Left kidney (tissue), 2 donors: ENCODE data around the gene TIFAB. TPM values are rescaled to one million over a fixed set of nuclear protein-coding genes. Genes with fewer than 3 reads are reported as not detected.

Source experiments
- DNase-seq: peaks from one replicate; pipeline ENCODE4 v3.0.0-alpha.2; 2013
- polyA plus RNA-seq: library from polyadenylated mRNA; unstranded; fragments of 120-200 nt; gene quantifications from one replicate; pipeline ENCODE4 v1.2.1, GENCODE V29; 2013; ENCODE audit not compliant: insufficient read length

Gene TIFAB
- polyA plus RNA-seq, 1 donor, result 0.08 TPM

DNA sequence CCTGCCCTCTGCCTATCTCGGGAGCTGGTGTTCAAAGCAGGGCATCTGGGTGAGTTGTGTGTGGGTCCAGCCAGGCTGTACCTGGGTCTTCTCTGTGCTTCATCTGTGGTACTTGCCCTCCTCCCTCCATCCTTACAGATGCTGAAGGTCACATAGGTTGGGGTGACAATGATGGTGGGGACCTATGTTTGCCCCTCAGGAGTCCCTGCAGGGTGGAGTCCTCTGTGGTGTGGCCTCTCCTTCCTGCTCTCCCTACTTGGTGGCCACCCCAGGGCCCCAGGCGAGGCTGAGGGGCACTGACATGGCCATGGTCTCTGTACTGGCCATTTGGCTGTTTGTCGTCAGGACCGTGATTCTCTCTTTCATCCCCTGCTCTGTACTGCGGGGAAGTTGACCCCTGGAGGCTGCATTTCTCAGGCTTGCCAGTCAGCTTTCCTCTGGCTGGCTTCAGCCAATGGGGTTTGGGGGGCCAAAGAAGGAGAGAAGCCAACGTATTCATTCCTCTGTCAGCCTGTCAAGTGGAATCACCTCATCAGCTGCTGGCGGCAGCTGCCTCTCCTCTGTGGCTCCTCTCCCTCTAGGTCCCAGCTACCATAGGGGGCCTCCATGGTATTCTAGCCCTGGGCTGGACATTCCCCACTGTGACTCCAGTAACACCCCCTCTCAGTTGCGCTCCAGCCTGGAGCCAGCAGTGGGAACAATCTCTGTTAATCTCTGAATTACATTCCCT, 9.6 kb downstream of the TIFAB start:
- no peak for DNase-seq

DNA sequence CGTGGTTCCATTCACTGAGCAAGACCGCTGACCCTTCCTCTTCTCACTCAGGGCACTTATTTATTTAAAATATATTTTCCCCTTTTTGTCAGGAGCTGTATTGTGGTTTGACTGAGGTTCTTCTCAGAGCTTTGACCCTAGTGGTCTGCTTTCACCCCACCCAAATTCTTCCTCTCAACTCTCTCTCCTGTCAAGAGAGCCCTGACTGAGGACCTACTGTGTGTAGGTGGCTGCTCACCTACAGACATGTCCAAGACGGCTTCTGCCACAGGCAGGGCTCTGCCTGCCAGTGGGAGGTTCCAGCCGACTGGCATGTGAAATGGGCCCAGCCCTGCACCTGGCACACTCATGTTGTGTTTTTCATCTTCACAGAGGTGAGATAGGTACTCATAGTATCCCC, 10.2 kb downstream of the TIFAB start:
- DNase-seq, result no peak

DNA sequence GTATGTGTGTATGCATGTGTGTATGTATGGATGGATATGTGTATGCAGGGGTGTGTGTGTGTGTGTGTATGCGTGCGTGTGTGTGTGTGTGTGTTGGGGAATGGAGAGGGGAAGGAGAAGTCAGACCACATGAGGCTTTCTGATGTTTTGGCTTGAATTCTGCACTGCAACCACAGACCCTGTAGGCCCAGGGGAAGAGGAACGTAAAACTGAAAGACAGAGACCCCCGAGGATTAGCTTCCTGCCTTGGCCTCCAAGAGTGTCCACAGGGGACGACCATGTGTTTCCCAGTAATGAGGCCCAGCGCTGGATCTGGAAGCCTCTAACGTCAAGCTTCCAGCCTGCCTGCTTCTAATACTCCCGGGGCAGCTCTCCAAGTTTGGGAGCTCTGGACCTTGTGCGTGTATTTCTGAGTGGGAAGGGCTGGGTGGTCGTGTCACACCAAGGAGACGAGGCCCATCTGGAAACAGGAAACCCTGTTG, 10.8 kb downstream of the TIFAB start:
- DNase-seq, result peak; percentile 48

DNA sequence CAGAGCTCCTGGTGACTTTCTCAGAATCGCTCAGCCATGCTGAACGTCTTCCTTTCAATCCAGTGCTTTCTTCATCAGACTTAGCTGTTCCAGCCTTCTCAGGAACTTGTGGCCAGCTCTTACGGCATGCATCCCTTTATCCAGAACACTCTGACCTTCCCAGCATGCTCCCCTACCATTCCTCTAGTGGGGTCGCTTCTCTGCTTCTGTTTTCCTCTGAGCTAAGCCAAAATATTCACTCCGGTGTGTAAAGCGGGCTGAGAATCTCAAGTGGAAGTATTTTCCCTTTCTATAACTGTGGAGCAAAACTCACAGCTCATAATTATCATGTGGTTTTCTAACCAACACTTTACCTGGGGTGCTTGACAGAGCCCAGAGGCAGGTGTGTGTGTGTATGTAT, 11.2 kb downstream of the TIFAB start:
- DNase-seq, result no peak

DNA sequence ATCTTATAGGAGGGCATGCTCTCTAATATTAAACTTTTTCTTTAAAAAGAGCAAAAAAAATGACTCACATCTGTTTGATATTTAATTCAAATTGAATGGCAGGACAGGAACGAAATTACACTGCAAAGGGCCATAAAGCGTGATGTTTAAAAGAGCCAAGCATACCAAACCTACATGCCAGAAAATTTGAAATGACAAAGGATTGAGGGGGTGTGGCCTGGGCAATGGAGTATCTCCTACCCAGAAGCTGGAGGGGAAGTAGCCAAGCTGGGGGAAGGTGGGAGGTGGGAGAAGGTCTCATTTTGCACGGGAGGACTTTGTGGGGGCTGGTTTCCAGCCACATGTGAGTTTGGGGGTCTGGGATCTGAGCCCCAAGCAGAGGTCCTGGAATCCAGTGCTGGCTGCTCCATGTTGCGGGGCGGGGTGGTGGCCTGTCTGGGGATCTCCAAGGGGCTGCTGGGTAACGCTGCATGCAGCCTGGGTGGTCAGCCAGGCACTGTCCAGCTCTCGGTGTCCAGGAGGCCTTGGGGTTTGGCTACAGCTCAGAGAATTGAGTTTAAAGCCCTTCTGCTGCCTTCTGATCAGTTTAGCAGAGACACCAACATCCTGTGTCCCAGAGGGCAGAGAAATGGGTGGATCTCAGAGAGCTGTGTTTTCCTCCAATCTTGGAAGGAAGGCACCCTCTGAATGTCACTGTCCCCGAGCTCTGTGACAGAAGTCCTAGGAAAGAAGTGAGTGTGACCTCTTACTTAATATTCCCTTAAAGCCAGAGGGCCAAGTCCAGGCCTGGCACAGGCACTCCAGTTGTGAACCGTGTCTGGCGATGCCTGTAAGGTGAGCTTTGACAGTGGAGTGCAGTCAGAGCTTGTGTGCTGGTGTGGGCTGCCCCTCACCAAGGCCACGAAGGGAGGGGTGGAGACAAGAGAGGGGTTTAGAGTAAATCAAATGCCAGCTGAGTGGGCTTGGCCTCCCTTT, 12.6 kb downstream of the TIFAB start:
- no peak for DNase-seq

DNA sequence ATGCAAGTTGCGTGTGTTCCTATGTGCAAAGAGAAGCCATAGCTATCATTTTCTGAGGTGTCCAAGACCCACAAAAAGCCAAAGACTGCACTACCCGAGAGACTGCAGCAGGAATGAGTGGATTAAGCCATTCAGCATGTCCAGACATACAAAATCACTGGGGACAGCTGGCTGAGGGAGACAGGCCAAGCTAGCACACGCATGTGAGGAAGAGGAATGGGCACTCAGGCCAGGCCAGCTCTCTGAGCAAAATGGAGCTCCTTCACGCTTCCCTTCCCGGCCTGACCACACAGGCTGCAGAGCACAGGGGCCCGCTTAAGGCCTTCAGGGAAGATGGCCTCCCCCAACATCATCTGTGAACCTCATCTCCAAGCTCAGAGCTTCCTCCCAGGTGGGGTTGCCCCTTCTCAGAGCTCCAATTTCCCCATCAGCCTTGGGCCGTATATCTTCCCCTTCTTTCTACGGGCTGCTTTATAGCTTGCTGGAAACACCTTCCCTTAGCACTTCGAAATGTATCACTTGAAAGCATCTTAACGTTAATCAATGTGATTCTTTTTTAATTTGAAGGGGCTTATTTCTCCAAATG, 13.4 kb downstream of the TIFAB start:
- no peak for DNase-seq

DNA sequence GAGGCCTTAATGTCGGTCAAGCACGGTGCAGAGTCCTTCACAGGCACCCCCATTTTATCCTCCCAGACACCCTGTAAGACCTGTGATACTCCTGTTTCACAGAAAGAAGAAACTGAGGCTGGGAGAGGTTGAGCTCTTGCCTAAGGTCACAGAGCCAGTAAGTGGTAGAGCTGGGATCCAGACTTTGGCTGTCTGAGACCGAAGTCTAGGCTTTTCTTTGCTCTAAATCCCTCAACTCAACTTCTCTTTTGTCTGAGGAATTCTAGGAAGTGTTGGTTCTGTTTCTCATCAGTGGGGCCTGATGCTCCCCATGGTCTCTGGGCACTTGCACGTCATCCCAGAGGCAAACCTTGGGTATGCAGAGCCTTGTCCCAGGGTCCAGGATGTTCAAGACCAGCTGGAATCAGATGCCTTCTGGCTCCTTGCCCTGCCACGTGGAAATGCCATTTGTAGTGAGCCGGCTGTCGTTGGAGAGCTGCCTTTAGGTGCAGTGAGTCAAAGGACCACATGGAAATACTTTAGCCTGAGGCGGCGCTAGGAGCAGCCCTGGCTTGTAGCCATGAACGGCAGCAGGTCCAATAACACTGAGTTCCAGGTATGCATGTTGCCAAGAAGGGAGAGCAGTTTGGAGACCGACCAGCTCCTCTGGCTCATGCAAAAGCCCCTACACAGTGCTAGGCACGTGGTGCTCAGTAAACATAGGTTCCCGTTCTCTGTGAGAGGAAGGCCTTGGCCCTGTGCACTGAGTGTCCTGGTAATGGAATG, 14.2 kb downstream of the TIFAB start:
- no peak for DNase-seq

DNA sequence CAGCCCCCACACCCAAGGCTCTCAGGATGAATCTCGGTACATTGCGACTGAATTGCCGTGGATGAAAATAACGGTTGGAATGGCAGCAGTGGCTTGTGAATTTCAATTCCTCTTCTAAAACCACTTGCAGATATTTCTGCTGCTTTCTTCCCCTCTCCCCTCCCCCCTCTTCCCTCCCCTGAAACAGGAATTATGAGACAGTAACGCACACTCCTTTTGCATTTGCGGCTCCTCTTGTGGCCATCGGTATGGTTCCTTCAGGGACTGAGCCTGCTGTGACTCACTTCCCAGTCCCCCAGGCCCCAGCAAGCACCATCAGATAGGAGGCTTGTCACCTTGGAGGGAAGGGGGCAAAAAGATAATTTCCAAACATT, 14.7 kb downstream of the TIFAB start:
- DNase-seq, result no peak

DNA sequence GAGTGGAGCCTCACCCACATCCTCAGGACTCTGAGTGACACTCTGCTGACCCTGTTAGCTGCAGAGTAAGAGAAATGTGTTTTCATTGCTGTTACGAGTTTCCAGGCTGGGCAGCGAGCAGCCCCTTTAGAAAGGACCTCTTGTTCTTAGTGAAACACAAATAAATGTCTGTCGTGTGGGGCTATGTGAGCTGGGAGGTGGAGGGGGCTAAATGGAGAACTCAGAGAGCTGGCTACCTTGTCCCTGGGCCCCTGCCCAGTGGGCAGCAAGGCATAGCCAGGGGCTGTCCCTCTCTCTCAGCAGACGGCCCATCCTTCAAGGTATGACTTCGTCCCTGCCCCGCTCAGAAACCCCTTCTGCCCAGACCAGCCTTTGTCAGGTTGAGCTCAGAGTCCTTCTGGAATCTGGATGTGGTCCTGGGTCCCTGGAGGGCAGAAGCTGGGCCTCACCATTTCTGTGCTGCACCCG, 15.2 kb downstream of the TIFAB start:
- no peak for DNase-seq

DNA sequence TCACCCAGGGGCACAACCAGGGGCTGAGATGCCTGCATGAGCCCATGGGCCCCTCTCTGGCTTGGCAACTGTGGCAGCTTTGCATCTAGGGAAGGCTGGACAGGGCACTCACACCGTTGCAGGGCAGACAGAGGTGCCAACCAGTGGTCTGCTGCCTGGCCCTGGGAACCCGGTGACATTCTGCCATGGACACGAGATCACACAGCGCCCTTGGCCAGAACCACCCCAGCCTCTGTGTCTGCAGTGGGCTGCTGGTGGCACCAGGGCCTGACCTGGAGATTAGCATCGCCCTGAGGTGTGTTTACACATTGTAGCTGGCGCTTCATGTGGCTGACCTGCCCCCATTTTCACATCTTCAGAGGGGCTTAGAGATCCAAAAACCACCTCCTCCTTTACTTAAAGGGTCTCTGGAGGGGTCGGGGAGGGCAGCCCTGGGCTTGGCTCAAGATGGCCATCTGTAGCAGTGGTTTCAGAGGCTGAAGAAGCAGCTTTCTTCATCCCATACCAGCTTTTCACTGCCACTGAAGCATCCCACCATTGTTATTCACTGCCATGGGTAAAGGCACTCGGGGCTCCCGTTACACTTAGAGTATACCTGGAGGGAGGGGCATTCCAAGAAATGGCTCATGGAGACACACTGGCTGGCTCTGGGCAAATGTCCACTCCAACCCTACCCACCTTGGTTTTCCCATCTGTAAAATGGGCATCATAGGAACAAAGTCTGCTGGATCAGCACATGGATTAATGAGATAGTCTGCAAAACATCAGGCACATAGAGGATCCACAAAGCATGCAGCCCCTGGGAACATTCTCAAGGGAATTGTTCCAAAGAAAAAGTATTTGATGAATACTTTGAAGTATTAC, 16.5 kb downstream of the TIFAB start:
- no peak for DNase-seq

DNA sequence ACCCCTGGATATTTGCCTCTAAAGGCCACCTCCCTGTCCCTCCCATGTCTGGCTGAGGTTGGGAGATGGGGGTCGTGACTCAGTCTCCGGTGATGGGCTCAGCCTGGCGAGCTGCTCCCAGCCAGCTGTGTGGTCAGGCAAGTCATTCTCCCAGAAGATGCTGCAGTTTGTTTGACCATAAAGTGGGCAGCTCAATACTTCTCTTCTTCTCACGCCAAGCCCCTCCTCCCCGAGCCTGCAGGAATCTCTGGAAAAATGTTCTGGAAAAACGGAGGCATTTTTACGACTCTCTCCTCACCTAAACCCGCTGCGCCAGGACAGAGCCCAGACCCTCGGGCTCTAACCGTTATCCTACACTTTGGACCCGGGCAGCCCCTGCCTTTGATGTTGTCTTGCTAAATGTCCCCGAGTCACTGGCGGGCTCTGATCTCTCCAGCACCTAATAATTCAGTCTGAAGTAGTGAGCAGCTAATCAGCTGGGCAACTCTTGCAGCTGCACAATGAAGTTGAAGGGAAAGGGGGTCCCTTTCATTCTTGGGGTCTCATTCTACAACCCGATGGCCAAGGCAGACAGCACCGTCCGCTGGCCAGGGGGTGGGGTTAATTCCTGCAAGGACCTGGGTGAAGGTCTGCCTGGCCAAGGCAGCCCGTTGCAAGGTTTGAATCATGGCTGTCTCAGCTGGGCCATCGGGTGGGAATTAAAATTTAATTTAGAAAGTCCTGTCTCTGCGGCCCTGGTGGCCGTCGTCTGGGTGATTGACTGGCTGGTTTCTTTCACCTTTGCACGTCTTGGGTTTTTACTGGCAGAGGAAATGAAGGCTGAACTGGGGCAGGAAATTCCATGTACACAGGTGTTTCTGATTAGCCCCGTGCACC, 17.3 kb downstream of the TIFAB start:
- DNase-seq, result no peak

DNA sequence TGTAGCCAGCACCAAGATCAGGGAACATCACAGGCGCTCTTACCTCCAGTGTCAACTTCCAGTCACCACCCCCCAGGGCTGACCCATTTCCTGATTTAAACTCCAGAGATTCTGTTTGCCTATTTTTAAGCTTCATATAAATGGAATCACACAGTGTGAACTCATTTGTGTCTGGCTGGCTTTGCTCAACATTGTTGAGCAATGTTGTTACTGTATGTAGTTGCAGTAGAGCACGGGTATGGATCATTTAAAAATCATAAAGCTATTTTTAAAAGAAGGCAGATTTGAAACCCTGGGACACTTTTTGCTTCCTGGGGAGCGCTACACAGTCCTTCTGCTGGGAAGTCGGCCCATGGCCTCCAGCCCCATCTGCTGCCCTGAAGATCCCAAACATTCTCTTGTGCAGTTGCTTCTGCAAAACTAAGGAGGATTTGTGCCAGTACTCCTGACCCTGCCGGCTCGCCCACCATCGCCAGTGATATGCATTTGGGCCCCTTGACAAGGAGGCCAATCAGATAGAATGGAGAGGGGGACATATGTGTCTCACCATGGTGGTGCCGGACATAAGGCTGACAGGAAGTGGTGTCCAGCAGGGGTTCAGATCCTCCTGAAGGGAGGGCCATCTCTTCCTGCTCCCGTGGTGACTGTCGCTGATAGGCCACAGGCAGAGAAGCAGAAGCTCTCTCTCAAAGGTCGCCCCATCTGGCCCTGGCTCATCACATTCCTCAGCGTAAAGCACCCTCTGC, 18.3 kb downstream of the TIFAB start:
- no peak for DNase-seq

DNA sequence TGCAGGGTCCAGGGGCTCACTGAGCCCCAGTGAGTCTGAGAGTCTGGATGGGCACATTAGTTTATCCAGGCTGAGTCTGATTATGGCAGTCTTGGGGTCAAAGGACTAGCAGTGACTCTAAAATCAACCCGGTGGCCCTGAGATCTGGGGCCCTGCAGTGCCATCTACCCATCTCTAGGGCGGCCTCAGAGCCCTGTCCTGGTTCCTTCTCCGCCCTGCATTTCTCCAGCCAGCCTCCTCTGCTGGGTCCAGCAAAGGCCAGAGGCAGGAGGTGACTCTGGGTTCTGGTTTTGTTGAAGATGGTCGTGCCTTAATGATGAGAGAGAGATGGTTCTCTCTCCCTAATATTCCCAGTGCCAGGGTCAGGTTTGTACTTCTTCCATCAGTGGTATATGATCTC, 20.0 kb downstream of the TIFAB start:
- no peak for DNase-seq

DNA sequence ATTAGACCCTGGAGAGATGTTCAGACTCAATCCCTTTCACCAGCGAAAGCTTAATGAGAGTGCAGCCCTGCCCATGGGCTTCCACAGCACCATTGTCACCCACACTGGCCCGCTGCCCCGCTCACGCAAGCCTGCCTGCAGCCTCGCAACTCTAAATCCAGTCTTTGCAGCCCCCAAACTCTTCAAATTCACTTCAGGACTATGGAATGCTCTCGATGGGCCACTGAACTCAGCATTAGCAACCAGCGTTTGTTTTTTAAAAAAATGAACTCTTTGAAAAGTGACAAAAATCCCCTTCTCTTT, 22.1 kb downstream of the TIFAB start:
- DNase-seq, result no peak

DNA sequence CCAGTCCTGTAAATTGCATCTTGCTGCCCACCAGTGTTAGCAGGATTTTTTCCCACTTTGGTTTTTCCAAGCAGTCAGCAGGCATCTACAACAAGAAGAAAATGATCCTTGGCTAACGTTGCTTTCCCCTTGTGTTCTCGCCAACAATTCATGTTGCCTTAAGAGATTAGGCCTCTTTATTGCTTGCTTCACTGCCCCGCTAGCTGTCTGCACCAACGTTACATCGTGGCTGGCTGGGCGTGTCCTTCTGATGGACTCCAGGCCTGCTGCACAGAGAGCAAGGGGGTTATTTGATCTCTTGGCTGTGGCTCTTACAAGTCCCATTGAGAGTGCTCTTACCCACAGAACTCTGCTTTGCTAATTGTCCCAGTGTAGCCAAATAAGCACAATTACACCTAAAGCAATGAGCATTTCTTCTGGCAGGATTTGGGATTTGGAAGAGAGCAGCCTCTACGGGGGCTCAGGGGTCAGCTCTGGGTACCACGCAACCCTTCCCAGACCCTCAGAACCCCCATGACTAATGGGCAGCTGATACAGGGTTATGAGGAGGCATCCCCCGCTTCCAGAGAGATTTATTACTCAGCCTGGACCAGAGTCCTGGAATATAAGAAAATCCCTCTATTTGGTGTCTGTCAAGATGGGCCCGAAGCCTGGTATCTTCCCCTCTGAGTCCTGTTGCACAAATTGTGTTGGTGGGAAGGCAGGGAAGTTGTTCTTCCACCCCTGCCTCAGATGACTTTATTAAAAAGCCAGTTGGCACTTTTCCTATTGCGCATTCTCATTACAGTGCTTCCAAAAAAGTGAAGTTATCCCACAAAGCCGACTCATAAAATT, 22.6 kb downstream of the TIFAB start:
- no peak for DNase-seq

DNA sequence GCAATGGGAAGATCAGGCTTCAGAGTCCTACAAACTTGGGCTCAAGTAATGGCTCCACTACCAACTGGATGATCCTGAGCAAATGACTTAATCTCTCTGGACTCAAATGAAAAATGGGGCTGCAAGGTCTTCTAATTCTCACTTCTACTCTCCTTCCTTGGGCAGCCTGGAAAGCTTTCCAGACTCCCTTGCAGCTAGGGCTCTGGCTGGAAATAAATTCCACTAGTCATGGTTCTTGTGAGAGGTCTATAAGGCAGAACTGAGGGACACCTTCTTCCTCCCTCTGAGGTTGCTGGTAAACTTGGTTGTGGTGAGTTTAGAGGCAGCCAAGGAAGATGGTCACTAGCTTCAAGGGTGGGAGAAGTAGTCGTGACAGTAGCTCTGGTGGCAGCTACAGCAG, 23.6 kb downstream of the TIFAB start:
- DNase-seq, result no peak

DNA sequence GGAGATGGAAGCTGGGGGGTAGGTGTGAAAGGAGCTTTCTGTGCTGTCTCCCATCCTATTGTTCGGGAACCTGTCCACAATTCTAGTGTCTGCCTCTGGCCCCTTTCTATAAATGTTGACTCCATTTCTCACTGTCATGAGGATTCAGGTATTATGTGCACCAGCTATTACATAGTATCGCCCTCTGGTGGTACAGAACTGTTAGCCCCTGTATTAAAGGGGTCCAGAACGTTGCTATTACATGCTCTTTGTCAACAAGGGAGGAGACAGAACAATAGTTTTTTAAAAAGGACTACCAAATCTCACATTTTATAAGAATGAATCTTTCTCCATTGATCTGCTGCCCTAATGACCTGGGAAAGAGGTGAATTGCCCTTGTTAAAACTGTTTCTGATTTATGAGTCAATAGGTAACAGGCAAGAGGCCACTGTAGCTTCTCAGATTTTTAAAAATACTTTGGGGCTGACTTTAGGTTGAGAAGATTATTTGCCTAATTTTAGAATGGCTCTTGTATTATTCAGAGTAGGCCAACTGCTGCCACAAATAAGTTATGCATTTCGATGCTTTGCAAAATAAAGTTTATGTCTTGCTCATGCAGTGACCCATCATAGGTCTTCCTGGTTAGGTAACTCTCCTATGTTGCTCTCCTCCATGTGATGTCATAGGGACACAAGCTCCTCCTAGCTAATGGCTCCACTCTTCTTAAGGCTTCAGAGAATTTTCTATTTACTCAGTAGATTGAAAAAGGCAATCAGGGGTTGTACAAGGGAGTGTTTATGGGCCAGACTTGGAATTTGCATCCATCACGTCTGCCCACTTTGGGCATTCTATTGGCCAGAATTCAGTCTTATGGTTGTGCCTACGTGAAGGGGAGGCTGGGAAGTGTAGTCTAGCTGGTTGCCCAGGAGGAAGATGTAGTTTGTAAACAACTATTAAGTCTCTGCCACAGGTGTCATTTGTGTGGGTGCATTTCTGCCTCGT, 25.8 kb downstream of the TIFAB start:
- DNase-seq, result no peak
